Measurements from ENCODE around the gene MAGEA8.

GRCh38 chrX:149898554-149898953 lies 17.6 kb downstream of the MAGEA8 start:
- TF ChIP-seq CTCF (IDR thresholded peaks at IDR 0.05) (no peak), POLR2A (IDR thresholded peaks at IDR 0.05) (no peak)

All from body of pancreas (tissue), 4 donors.